Frontal cortex (tissue), 4 donors: ENCODE results near the gene TPP2. TPM values are rescaled to one million over a fixed set of nuclear protein-coding genes. Genes with fewer than 3 reads are reported as not detected.
A peak's percentile ranks its signal among the peaks of the same experiment; 100 is the strongest.

Experiments used
- DNase-seq, 2 donors: peaks; one replicate each; pipeline ENCODE4 v3.0.0; 2012; ENCODE audit warnings: low spot score in 2 of 2
- FAIRE-seq: peaks from 2 replicates; lab custom pipeline; 2012; peaks lifted over from hg19 to GRCh38; lab: Jason Lieb, UNC
- total RNA-seq: library from RNA; depleted of rRNA; stranded (reverse); fragments of >200 nt; gene quantifications from one replicate; pipeline ENCODE4 v1.2.3, GENCODE V29; 2014
- donor health status: control.
- donor health status: control.
- donor health status: control.

The TPP2 gene
- total RNA-seq, 1 donor from 2014 or later: 57.5 TPM

DNA sequence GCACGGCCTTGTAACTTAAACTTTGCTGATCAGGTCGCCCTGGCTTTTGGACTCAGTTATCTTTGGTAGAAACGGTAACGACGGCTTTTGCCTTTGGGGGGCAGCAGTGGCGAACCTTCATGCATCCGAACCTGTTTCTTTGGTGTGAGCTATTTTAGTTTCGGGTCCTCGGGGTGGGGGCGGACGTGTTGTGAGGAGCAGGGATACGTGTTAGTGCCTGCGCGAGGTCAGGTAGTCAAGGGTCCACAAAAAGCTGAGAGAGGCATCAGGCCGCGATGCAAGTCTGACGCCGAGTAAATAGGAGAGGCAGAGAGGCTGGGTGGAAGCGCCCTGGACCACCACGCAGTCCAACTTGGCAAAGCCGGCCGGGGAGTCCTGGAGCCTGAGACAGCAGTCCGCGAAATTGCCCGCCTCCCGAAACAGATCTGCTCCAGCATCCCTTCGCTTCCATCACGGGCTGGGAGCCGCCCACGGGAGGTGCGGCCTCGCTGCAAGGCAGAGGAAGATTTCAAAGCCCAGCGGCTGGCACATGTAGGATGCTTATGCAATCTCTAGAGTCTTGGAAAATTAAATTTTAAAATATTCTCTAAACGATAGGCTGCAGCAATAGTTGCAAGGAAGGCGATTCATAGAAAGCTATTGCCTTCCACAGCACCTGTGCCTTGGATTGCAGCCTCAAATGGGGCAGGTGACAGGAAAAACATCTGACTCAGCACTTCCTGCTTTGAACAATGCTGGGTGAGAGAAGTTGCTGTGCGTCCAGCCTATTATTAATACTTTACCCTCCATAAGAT lies 4.6 kb upstream of the TPP2 start:
- FAIRE-seq (no peak), DNase-seq (peak; percentile 19 to 40)

- DNase-seq (no peak), FAIRE-seq (no peak)
Observed at GRCh38 chr13:102593466-102593865, 3.3 kb upstream of the TPP2 start.

- FAIRE-seq (no peak), DNase-seq (peak in 1 of 2 donors; percentile 10)
Observed at GRCh38 chr13:102597029-102597961, 509 bp downstream of the TPP2 start.

GRCh38 chr13:102598061-102598460 lies 1.3 kb downstream of the TPP2 start:
- FAIRE-seq: no peak
- DNase-seq: no peak

DNA sequence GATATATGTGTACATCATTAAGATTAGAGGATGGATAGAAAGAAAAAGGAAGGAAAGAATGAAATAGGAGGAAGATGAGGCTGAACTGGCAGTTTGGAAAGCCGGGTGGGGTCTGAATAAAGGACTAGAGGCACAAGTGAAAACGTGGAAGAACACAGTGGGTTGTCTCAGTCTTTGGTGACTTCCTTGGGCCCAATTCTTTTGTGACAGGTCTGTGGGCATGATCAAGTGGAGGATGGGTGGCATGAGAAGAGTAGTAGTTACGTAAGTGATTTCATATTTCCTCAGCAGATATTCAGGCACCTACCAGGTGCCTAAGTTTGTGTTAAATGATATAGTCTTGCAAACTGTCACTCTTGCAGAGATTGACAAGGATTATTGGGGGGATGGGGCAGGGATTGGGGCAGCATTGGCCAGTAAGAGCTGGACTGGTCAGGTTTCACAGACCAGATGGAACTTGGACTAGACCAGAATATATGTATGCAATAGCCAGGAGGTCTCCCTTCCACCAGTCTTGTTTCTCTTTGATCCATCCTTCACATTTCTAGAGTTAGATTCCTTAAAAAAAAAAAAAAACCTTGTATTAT lies 2.7 kb downstream of the TPP2 start:
- no peak for DNase-seq
- no peak for FAIRE-seq

DNA sequence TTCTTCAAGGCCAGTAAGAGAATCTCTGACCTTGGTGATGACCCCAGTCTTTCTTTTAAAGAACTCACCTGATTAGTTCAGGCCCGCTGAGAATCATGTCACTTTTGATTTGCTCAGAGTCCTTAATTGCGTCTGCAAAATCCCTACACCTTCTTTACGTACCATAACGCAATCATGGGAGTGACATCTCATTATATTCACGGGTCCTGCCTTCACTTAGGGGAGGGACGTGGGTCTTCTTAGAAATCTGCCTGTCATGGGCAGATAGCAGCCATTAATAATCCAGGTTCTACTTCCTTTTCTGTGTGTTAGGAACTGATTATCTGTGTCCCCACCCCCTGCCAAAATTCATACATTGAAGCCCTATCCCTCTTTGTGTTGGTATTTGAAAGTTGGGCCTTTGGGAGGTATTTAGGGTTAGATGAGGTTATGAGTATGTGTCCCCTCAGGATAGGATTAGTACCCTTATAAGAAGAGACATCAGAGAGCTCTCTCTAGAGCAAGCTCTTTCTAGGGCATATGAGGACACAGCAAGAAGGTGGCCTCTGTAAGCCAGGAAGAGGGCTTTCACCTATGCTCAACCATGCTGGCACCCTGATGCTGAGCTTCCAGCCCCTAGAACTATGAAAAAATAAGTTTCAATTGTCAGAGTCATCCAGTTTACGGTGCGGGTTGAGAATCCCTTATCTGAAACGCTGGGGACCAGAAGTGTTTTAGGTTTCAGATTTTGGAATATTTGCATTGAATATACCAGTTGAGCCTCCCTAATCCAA lies 9.9 kb downstream of the TPP2 start:
- DNase-seq: no peak
- FAIRE-seq: no peak

GRCh38 chr13:102608974-102609373 lies 12.2 kb downstream of the TPP2 start:
- DNase-seq: no peak
- no peak for FAIRE-seq

GRCh38 chr13:102609696-102610095 lies 12.9 kb downstream of the TPP2 start:
- DNase-seq (no peak), FAIRE-seq (no peak)

DNA sequence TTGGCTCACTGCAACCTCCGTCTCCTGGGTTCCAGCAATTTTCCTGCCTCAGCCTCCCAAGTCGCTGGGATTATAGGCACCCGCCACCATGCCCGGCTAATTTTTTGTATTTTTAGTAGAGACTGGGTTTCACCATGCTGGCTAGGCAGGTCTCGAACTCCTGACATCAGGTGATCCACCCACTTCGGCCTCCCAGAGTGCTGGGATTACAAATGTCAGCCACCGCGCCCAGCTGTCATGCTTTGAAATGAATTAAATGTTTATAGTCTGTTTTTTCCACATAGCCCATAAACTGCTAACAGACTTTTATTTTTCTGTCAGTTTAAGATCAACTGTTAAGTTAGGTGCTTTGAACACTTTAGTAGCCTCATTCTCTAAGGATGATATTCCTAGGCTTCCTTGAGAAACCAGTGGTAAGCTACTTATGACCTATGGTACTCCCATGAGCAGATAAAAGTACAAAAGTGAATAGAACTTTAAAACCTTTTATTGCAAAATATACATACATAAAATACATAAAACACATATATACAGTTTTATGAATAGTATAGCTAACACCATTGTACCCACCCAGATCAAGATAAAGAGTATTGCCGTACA lies 13.6 kb downstream of the TPP2 start:
- FAIRE-seq (no peak), DNase-seq (no peak)

DNA sequence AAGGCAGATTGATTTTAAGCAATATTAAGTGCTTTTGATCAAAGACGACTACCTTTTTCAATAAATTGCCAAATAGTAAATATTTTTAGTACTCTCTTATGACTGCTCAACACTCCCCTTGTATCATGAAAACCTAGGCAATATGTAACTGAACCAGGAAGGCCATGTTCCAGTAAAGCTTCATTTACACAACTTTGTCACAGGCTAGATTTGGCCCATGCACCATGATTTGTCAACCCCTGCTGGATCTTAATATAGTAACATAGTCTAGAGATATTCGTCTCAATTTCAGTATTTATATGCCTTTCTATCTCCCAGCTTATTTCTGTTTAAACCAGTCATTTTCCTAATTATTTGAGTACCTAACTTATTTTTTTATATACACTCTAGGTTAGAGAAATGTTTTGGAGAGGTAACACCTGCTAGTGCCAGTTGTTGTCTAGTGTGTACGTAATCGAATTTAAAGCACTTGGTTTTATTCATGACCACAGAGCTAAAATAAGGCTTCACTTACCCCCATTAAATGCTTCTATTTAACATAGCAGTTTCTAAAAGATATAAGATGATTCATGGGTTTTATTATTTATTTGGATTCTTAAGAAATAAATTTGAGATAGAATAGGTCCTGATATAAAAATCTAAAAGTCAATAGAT lies 21.0 kb downstream of the TPP2 start:
- no peak for FAIRE-seq
- no peak for DNase-seq

GRCh38 chr13:102620516-102620915 lies 23.7 kb downstream of the TPP2 start:
- no peak for FAIRE-seq

DNA sequence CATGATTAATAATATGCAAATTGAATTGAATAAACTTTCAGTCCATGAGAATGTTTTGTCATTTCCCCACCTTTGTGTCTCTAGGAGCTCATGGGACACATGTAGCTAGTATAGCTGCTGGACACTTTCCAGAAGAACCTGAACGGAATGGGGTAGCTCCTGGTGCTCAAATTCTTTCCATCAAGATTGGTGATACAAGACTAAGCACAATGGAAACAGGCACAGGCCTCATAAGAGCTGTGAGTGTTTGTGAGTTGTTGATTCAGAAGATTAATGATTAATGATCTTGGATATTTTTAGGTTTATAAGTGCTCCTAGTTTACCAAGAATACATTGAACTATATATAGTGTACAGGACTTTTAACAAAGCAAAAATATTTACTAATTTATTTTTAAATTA lies 30.1 kb downstream of the TPP2 start:
- no peak for FAIRE-seq
- no peak for DNase-seq

More at GRCh38 chr13:102620516-102620915, 23.7 kb downstream of the TPP2 start:
- no peak for DNase-seq

GRCh38 chr13:102628559-102628958 lies 31.8 kb downstream of the TPP2 start:
- DNase-seq (no peak), FAIRE-seq (no peak)

DNA sequence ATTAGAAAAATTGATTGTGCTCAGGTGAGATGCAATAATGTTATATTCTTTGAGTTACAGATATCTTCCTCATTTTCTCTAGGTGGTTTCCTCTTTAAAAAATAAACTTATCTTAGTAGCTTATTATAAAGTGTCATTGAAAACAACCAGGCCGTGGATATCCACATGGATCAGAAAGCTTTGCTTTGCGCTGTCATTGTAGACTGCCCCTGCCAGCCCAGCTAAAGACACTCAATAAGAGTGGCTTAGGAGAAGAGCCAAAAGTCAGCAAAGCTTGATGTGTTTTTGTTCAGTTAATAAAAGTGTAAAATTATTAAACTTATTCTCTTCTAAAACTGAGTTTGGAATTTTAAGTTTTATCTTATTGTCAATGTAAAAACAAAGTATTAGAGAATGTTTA lies 34.4 kb downstream of the TPP2 start:
- FAIRE-seq (no peak), DNase-seq (no peak)

GRCh38 chr13:102638741-102639140 lies 42.0 kb downstream of the TPP2 start:
- DNase-seq (no peak), FAIRE-seq (no peak)

- DNase-seq (no peak), FAIRE-seq (no peak)
Observed at GRCh38 chr13:102642029-102642428, 45.2 kb downstream of the TPP2 start.

DNA sequence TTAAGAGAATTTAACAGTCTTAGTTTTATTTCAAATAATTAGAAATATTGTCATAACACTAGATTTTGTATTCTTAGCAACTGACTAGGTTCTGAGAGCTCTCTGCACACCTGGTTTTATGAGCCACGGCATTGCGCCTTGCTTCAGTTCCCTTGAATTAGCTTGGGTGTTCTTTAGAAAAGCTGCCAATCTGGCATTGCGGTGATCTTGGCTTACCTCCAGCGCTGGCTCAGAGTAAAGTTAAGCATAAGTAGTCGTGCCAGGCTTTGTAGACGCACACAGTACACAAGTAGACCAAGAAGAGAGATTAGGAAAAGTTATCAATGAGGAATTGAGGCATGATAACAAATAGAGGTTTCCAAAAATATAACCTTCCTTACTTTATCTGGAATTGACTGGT lies 45.7 kb downstream of the TPP2 start:
- DNase-seq (peak in 1 of 2 donors; percentile 2), FAIRE-seq (no peak)

GRCh38 chr13:102643656-102644055 lies 46.9 kb downstream of the TPP2 start:
- FAIRE-seq: no peak
- DNase-seq: no peak

DNA sequence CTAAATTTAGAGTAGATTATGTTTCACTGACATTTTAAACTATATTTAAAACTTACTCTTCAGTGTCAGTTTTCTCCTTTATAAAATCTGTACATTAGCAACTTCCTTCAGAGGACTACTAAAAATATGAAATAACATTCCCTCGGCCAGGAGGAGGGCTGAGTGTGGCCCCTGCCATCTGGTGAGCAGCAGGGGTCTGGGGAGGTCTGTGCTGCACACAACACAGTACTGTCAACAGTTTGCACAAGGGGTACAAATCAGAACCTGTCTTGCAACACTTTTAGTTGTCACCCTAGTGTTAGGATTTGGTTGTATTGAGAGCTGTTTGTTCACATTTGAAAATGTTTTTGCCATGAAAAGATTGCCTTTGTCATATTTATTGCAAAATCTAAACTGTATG lies 48.9 kb downstream of the TPP2 start:
- DNase-seq (no peak), FAIRE-seq (no peak)
